ENCODE measurements around the gene CYP51A1.

DNA sequence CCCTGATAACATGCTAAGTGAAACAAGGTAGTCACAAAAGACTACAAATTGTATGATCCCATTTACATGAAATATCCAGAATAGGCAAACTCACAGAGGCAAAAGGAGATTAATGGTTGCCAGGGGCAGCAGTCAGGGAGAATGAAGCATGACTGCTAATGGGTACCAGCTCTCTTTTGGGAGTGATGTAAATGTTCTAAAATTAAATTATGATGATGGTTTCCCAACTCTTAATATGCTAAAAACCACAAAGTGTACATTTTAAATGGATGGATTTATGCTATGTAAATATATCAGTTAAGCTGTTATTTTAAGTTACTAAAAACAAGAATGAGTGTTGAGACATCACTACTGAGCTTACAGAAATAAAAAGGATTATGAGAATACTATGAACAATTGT, 12.6 kb downstream of the CYP51A1 start:
- TF ChIP-seq CTCF (IDR thresholded peaks at IDR 0.05; ENCODE audit: low read depth, low read length, missing input control) (no peak), SP1 (IDR thresholded peaks at IDR 0.05) (no peak)
